HEK293 (cell line): ENCODE measurements around the gene TTLL4.

Experiments
- CTCF ChIP-seq: fragments of 450-650 bp; formaldehyde crosslinking; IDR thresholded peaks from 2 replicates; pipeline ENCODE4 v1.5.1; 2016; ENCODE audit warnings: missing biosample characterization, missing genetic modification characterization
- SETDB1 ChIP-seq: IDR thresholded peaks from one replicate; pipeline ENCODE4 v1.6.1; 2017; ENCODE audit warnings: mild to moderate bottlenecking, low read length, moderate library complexity, mixed read lengths; ENCODE audit not compliant: insufficient read length
- ZNF24 ChIP-seq: fragments of 450-650 bp; formaldehyde crosslinking; IDR thresholded peaks from 2 replicates; pipeline ENCODE4 v1.5.1; 2016; ENCODE audit warnings: missing biosample characterization, missing genetic modification characterization
- ZNF426 ChIP-seq: fragments of 450-650 bp; formaldehyde crosslinking; IDR thresholded peaks from 2 replicates; pipeline ENCODE4 v1.5.1; 2017; ENCODE audit warnings: missing biosample characterization, missing genetic modification characterization, mild to moderate bottlenecking, inconsistent platforms, moderate library complexity
- ZNF629 ChIP-seq: fragments of 450-650 bp; formaldehyde crosslinking; IDR thresholded peaks from 2 replicates; pipeline ENCODE4 v1.5.1; 2017; ENCODE audit warnings: missing biosample characterization, missing genetic modification characterization

GRCh38 chr2:218680061-218680460 lies 30.6 kb upstream of the TTLL4 start:
- no peak for TF ChIP-seq ZNF629 (tag by site-specific recombination)
- TF ChIP-seq SETDB1: no peak
- TF ChIP-seq CTCF (tag by site-specific recombination): no peak
- TF ChIP-seq ZNF426 (tag by site-specific recombination): no peak
- TF ChIP-seq ZNF24 (tag by site-specific recombination): no peak
